BJ (cell line): Measurements from ENCODE around the gene CBLN4. TPM values are rescaled to one million over a fixed set of nuclear protein-coding genes. Genes with fewer than 3 reads are reported as not detected.

ENCODE experiments used
- CTCF ChIA-PET: fragments of 350-600 bp; formaldehyde crosslinking; extraction: SDS; loops from one replicate; lab custom pipeline; 2021; ENCODE audit warnings: antibody characterized with exemption, inconsistent platforms; lab: Yijun Ruan, JAX
- POLR2A ChIA-PET: fragments of 300-600 bp; sonication (Branson Sonifier 250); formaldehyde crosslinking; extraction: SDS; loops from one replicate; lab custom pipeline; 2021; ENCODE audit warnings: antibody characterized with exemption; lab: Charles Lee
- DNase-seq: peaks from one replicate; pipeline ENCODE4 v3.0.0-alpha.2; 2011; ENCODE audit warnings: low read depth
- H3K27me3 ChIP-seq: 2 replicates; pipeline ENCODE4 v1.6.0; 2011; ENCODE audit warnings: low read length; ENCODE audit not compliant: control insufficient read depth, insufficient read depth
- H3K36me3 ChIP-seq: 2 replicates; pipeline ENCODE4 v1.5.1; 2011; ENCODE audit warnings: low read length; ENCODE audit not compliant: control insufficient read depth, insufficient read depth
- H3K4me3 ChIP-seq: 2 replicates; pipeline ENCODE4 v1.5.1; 2011; ENCODE audit warnings: low read depth, mild to moderate bottlenecking, control low read depth, low read length
- CTCF ChIP-seq: IDR thresholded peaks from 2 replicates; pipeline ENCODE4 v1.5.1; 2011; ENCODE audit warnings: low read depth, mild to moderate bottlenecking, control low read depth, inconsistent platforms, low read length, moderate library complexity; ENCODE audit not compliant: insufficient read depth
- polyA plus RNA-seq: library from polyadenylated mRNA; depleted of rRNA; stranded (reverse); fragments of >200 nt; gene quantifications from 2 replicates; pipeline ENCODE4 v1.2.3, GENCODE V29; 2011

Gene CBLN4
- polyA plus RNA-seq, 1 experiment: not detected

- H3K27me3 ChIP-seq: no peaks in the 10 kb centered on the region
- H3K36me3 ChIP-seq: no peaks in the 10 kb centered on the region
- ChIA-PET CTCF (no interaction called here), POLR2A (no interaction called here)
- no peak for DNase-seq
- no peak for TF ChIP-seq CTCF
- no peak overlapping the region for H3K4me3 ChIP-seq
Observed at GRCh38 chr20:56002908-56003800, 2.2 kb downstream of the CBLN4 start.

- no peak overlapping the region for H3K4me3 ChIP-seq
- no peaks in the 10 kb centered on the region for H3K36me3 ChIP-seq
- DNase-seq: no peak
- H3K27me3 ChIP-seq: no peaks in the 10 kb centered on the region
- ChIA-PET POLR2A (no interaction called here), CTCF (no interaction called here)
- TF ChIP-seq CTCF: no peak
Observed at GRCh38 chr20:56001890-56002289, 3.4 kb downstream of the CBLN4 start.

- no peaks in the 10 kb centered on the region for H3K27me3 ChIP-seq
Observed at GRCh38 chr20:56001106-56001785, 4.1 kb downstream of the CBLN4 start.

GRCh38 chr20:55978550-55978949 lies 26.8 kb downstream of the CBLN4 start:
- no peak for DNase-seq
- TF ChIP-seq CTCF: no peak
- Histone ChIP-seq H3K27me3 (no peaks in the 10 kb centered on the region), H3K36me3 (no peaks in the 10 kb centered on the region), H3K4me3 (no peak overlapping the region)
- ChIA-PET POLR2A (no interaction called here), CTCF (interaction anchor here (0.6 kb wide), 1 partner anchor 50 kb away, joined by 4 read pairs; no protein-coding TSS in a partner anchor)

More at GRCh38 chr20:56001106-56001785, 4.1 kb downstream of the CBLN4 start:
- TF ChIP-seq CTCF: no peak
- H3K36me3 ChIP-seq: no peaks in the 10 kb centered on the region
- DNase-seq: no peak
- ChIA-PET CTCF (no interaction called here), POLR2A (no interaction called here)
- H3K4me3 ChIP-seq: no peak overlapping the region

GRCh38 chr20:55977690-55978459 lies 27.4 kb downstream of the CBLN4 start:
- H3K36me3 ChIP-seq: no peaks in the 10 kb centered on the region
- no peaks in the 10 kb centered on the region for H3K27me3 ChIP-seq
- H3K4me3 ChIP-seq: no peak overlapping the region
- ChIA-PET CTCF (no interaction called here), POLR2A (no interaction called here)
- TF ChIP-seq CTCF: no peak
- no peak for DNase-seq
